Esophagus muscularis mucosa (tissue), 3 donors: ENCODE data around the gene RSBN1L.

Source experiments
- POLR2A ChIP-seq: fragments of 450-650 bp; IDR thresholded peaks from one replicate; pipeline ENCODE4 v1.6.1; 2017; ENCODE audit warnings: antibody characterized with exemption, moderate library complexity, mild to moderate bottlenecking, low read depth
- POLR2AphosphoS5 ChIP-seq, 2 donors: sonication (generic); formaldehyde crosslinking; IDR thresholded peaks; one replicate each; pipeline ENCODE4 v1.6.1; 2017; ENCODE audit warnings: antibody characterized with exemption in 2 of 2
- TF ChIP-seq, protein P1 (sequence below), 3 experiments: fragments of 200-600 bp in 2 of 3; fragments of 450-650 bp in 1 of 3; sonication (generic) in 2 of 3; IDR thresholded peaks; one replicate each; pipeline ENCODE4 v1.5.1; 2017 to 2019; ENCODE audit warnings: antibody characterized with exemption in 3 of 3, mild to moderate bottlenecking in 2 of 3, moderate library complexity in 1 of 3

DNA sequence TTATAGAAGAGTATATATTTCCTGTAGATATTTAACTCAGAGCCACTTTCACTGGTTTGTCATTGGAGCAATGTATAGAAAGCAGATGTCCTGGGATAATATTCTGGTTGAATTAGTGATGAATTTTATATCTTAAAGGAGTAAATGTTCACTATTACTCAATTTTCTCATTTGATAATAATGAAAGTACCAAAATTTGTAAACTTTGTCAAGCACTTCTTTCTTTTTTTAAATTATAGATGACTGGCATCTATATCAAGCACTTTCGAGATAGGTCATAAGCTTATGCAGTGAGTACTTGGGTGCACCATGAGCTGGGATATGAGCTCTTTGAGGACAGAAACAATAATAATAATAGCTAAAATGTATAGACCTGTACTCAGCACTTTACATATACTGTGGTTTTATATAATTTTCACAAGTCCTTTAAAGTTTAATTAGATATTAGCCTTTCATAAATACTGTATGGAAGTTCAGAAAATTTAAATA, 11.3 kb downstream of the RSBN1L start:
- TF ChIP-seq, protein P1, sequence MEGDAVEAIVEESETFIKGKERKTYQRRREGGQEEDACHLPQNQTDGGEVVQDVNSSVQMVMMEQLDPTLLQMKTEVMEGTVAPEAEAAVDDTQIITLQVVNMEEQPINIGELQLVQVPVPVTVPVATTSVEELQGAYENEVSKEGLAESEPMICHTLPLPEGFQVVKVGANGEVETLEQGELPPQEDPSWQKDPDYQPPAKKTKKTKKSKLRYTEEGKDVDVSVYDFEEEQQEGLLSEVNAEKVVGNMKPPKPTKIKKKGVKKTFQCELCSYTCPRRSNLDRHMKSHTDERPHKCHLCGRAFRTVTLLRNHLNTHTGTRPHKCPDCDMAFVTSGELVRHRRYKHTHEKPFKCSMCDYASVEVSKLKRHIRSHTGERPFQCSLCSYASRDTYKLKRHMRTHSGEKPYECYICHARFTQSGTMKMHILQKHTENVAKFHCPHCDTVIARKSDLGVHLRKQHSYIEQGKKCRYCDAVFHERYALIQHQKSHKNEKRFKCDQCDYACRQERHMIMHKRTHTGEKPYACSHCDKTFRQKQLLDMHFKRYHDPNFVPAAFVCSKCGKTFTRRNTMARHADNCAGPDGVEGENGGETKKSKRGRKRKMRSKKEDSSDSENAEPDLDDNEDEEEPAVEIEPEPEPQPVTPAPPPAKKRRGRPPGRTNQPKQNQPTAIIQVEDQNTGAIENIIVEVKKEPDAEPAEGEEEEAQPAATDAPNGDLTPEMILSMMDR (IDR thresholded peaks at IDR 0.05) = no peak
- no peak for TF ChIP-seq POLR2AphosphoS5 (IDR thresholded peaks at IDR 0.05)
- no peak for TF ChIP-seq POLR2A
